HUES6 (cell line): Measurements from ENCODE around the gene KIF1A.

Experiments
- H3K27ac ChIP-seq: 2 replicates; pipeline ENCODE4 v1.7.0; 2013; ENCODE audit warnings: low read depth, mild to moderate bottlenecking, low read length, inconsistent platforms
- H3K27me3 ChIP-seq: 2 replicates; pipeline ENCODE4 v1.6.1; 2013; ENCODE audit warnings: low read length; ENCODE audit not compliant: control insufficient read depth, insufficient read depth
- H3K36me3 ChIP-seq: 2 replicates; pipeline ENCODE4 v1.6.1; 2013; ENCODE audit warnings: low read length; ENCODE audit not compliant: control insufficient read depth, insufficient read depth
- H3K4me1 ChIP-seq: 2 replicates; pipeline ENCODE4 v1.6.1; 2013; ENCODE audit warnings: low read length; ENCODE audit not compliant: control insufficient read depth, insufficient read depth
- H3K4me3 ChIP-seq: 2 replicates; pipeline ENCODE4 v1.5.1; 2013; ENCODE audit warnings: low read depth, low read length
- H3K9ac ChIP-seq: one replicate; pipeline ENCODE4 v1.6.1; 2013; ENCODE audit warnings: mild to moderate bottlenecking, low read length
- H3K9me3 ChIP-seq: 2 replicates; pipeline ENCODE4 v1.6.1; 2013; ENCODE audit warnings: low read depth, low read length; ENCODE audit not compliant: control insufficient read depth, insufficient read depth

KIF1A gene

DNA sequence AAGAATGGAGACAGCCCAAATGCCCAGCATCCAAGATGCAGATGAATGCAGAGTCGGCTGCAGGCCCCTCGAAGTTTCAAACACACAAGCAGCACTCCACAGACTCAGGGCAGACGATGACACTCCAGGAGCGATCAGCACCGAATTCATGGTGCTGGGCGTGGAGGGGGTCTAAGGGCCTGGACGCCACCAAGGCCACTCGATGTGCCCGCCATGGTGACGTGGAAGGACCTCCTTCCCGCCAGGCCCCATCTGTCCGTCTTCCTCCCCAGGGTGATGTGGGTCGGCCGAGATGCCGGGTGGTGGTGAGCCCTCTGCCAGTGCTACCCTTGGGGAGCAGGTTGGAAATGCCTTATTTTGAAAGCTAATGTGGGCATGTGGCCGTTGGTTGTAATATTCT, 9.4 kb downstream of the KIF1A start:
- Histone ChIP-seq H3K4me3 (no peak overlapping the region), H3K27ac (no peak overlapping the region), H3K9me3 (0 out of 2 replicates have a peak, but pooled peaks cover 2% of the 10 kb centered on the region), H3K27me3 (no peaks in the 10 kb centered on the region), H3K9ac (no peak overlapping the region), H3K4me1 (no peaks in the 10 kb centered on the region), H3K36me3 (peaks cover 27% of the 10 kb centered on the region)

- Histone ChIP-seq H3K27ac (no peak overlapping the region), H3K4me3 (no peak overlapping the region), H3K4me1 (no peaks in the 10 kb centered on the region), H3K36me3 (peaks cover 27% of the 10 kb centered on the region), H3K27me3 (no peaks in the 10 kb centered on the region), H3K9me3 (0 out of 2 replicates have a peak, but pooled peaks cover 2% of the 10 kb centered on the region), H3K9ac (no peak overlapping the region)
Measured at GRCh38 chr2:240810199-240810598, 9.8 kb downstream of the KIF1A start.

DNA sequence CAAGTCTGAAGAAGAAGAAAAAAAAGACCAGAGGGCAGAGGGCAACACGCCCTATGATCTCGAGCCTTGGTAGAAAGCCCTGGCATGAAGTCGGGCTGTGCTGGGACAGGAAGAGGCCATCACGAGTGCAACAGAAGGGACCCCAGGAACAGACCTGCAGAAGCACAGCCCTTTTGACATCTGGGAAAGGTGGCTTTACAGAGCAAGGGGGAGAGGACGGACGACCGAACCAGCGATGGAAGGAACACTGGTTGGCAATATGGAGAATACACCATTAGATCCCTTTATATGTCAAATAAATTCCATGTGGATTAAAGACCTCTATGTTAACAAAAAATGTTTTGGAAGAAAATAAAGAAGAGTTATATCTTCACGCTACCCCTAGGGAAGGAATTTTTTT, 10.7 kb downstream of the KIF1A start:
- H3K27me3 ChIP-seq, result no peaks in the 10 kb centered on the region
- H3K9ac ChIP-seq, result no peak overlapping the region
- 0 out of 2 replicates have a peak, but pooled peaks cover 2% of the 10 kb centered on the region for H3K9me3 ChIP-seq
- H3K4me1 ChIP-seq, result no peaks in the 10 kb centered on the region
- peaks cover 27% of the 10 kb centered on the region for H3K36me3 ChIP-seq
- H3K4me3 ChIP-seq, result no peak overlapping the region
- H3K27ac ChIP-seq, result no peak overlapping the region

GRCh38 chr2:240806459-240806858, 13.6 kb downstream of the KIF1A start:
- Histone ChIP-seq H3K4me1 (no peaks in the 10 kb centered on the region), H3K27ac (no peak overlapping the region), H3K9me3 (no peaks in the 10 kb centered on the region), H3K4me3 (no peak overlapping the region), H3K36me3 (peaks cover 12% of the 10 kb centered on the region), H3K27me3 (no peaks in the 10 kb centered on the region), H3K9ac (no peak overlapping the region)

GRCh38 chr2:240806006-240806405, 14.0 kb downstream of the KIF1A start:
- H3K9me3 ChIP-seq, result no peaks in the 10 kb centered on the region
- peaks cover 13% of the 10 kb centered on the region for H3K36me3 ChIP-seq
- H3K9ac ChIP-seq, result no peak overlapping the region
- H3K4me3 ChIP-seq, result no peak overlapping the region
- H3K27me3 ChIP-seq, result no peaks in the 10 kb centered on the region
- H3K27ac ChIP-seq, result no peak overlapping the region
- H3K4me1 ChIP-seq, result no peaks in the 10 kb centered on the region

DNA sequence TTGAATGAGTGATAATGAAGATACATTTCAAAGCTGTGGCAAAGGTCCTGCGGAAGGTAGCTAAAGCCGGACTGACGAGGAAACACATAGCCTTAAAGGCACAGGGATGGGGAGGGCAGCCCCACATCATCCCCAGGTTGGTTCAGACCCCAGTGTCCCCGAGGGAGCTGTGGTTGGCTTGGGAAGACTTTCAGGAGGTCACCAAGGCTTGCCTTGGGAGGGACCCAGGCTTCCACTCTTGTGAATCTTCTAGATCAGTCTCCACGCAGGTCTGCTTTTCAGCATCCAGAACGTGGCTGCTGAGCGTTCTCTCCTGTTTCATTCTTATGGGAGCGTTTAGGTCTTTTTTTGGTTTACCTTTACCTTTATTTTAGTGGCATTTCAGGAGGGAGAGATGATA, 16.8 kb downstream of the KIF1A start:
- Histone ChIP-seq H3K27me3 (no peaks in the 10 kb centered on the region), H3K9me3 (no peaks in the 10 kb centered on the region), H3K27ac (no peak overlapping the region), H3K4me3 (no peak overlapping the region), H3K4me1 (no peaks in the 10 kb centered on the region), H3K36me3 (peaks cover 18% of the 10 kb centered on the region), H3K9ac (no peak overlapping the region)

- Histone ChIP-seq H3K9me3 (no peaks in the 10 kb centered on the region), H3K36me3 (peaks cover 54% of the 10 kb centered on the region), H3K4me1 (no peaks in the 10 kb centered on the region), H3K9ac (no peak overlapping the region), H3K27me3 (no peaks in the 10 kb centered on the region), H3K27ac (no peak overlapping the region), H3K4me3 (no peak overlapping the region)
Measured at GRCh38 chr2:240799033-240799820, 20.8 kb downstream of the KIF1A start.

DNA sequence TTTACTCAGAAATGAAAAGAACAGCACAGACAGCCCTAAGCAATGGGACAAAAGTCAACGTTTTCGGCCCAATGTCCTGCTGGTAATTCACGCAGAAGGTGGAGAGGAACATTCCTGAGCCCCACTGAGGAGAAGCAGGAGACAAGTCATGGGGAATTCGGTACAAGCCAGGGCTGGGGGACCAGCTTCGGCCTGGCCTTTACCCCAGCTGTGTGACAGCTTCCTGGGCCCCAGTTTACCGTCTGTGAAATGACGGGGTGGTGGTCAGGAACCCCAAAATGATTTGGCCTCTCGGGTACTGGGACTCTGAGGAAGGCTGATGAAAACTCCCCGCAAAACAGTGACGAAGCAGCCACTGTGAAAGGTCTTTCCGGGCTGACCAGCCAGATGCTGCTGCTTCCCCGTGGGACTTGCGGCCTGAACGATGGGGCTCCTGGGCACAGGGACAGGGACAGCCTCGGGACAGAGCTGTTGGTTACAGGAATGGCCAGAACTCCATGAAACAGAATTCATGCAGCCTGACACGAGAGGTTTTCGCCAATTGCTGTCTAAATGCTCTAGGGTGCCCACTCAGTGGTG, 21.6 kb downstream of the KIF1A start:
- no peak overlapping the region for H3K27ac ChIP-seq
- H3K27me3 ChIP-seq, result no peaks in the 10 kb centered on the region
- peaks cover 63% of the 10 kb centered on the region for H3K36me3 ChIP-seq
- H3K4me1 ChIP-seq, result no peaks in the 10 kb centered on the region
- no peaks in the 10 kb centered on the region for H3K9me3 ChIP-seq
- H3K4me3 ChIP-seq, result no peak overlapping the region
- H3K9ac ChIP-seq, result no peak overlapping the region

GRCh38 chr2:240797914-240798313, 22.1 kb downstream of the KIF1A start:
- no peak overlapping the region for H3K27ac ChIP-seq
- H3K36me3 ChIP-seq, result peaks cover 66% of the 10 kb centered on the region
- no peak overlapping the region for H3K9ac ChIP-seq
- no peak overlapping the region for H3K4me3 ChIP-seq
- no peaks in the 10 kb centered on the region for H3K4me1 ChIP-seq
- no peaks in the 10 kb centered on the region for H3K9me3 ChIP-seq
- H3K27me3 ChIP-seq, result no peaks in the 10 kb centered on the region

DNA sequence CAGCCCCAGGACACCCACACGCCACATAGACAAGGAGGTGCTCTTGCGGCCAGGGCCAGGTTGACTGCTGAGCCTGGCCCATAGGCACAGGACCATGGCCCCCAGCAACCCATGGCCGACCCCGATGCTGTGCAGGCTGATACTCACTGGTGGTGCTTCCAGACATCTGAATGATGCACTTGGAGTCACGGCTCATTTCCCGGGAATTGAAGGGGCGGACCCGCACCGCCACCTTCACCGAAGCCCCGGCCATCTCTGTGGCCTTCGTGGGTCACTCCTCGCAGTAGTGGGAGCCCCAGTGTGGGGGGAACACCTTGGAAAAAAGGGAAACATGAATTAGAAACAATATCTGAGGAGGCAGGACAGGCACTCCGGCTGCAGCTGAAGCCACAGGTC, 22.5 kb downstream of the KIF1A start:
- Histone ChIP-seq H3K9ac (no peak overlapping the region), H3K36me3 (peaks cover 70% of the 10 kb centered on the region), H3K27ac (no peak overlapping the region), H3K4me1 (no peaks in the 10 kb centered on the region), H3K9me3 (no peaks in the 10 kb centered on the region), H3K4me3 (no peak overlapping the region), H3K27me3 (no peaks in the 10 kb centered on the region)

GRCh38 chr2:240796543-240797499, 23.2 kb downstream of the KIF1A start:
- Histone ChIP-seq H3K27ac (no peak overlapping the region), H3K9me3 (no peaks in the 10 kb centered on the region), H3K4me3 (no peak overlapping the region), H3K27me3 (no peaks in the 10 kb centered on the region), H3K9ac (no peak overlapping the region), H3K36me3 (peaks cover 71% of the 10 kb centered on the region), H3K4me1 (no peaks in the 10 kb centered on the region)
